ENCODE measurements around the gene MUS81.

DNA sequence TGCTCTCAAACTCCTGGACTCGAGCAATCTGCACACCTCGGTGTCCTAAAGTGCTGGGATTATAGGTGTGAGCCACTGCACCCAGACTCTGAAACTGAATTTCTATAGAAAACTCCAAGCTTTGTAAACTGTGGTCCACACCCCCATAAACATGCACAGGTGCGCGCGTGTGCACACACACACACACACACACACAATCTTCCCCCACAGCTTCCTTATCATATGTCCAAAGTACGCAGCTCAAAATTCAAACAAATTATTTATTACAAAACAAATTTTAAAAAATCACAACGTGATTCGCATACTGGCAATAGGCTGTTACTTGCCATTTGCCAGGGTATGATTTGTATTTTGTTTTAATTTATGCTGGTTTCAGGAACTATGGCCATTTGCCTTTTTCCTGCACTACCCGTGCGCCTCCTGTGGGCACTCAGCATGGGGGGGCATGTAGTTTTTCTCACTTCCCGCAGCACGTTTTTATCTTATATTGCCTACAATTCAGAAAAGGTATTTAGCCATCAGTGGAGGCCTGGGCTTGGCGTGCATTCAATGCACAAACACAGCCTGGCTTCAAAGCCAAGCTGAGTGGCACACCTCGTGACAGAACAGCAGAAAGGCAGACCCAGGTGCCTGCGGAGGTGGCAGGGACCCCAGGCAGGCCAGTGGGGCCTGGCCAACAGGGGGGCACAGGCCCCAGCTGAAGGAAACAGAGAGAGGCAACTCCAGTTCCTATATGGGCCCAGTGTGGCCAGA lies 37.3 kb upstream of the MUS81 start:
- TF ChIP-seq, protein P1, sequence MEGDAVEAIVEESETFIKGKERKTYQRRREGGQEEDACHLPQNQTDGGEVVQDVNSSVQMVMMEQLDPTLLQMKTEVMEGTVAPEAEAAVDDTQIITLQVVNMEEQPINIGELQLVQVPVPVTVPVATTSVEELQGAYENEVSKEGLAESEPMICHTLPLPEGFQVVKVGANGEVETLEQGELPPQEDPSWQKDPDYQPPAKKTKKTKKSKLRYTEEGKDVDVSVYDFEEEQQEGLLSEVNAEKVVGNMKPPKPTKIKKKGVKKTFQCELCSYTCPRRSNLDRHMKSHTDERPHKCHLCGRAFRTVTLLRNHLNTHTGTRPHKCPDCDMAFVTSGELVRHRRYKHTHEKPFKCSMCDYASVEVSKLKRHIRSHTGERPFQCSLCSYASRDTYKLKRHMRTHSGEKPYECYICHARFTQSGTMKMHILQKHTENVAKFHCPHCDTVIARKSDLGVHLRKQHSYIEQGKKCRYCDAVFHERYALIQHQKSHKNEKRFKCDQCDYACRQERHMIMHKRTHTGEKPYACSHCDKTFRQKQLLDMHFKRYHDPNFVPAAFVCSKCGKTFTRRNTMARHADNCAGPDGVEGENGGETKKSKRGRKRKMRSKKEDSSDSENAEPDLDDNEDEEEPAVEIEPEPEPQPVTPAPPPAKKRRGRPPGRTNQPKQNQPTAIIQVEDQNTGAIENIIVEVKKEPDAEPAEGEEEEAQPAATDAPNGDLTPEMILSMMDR (IDR thresholded peaks at IDR 0.05), result no peak
- TF ChIP-seq POLR2A (IDR thresholded peaks at IDR 0.05), result no peak

All from ovary (tissue), 3 donors.